ENCODE results near the gene CARD19. TPM values are rescaled to one million over a fixed set of nuclear protein-coding genes. Genes with fewer than 3 reads are reported as not detected.
A peak's percentile ranks its signal among the peaks of the same experiment; 100 is the strongest.

CARD19 gene
- total and polyA plus RNA-seq, 9 of the 15 experiments (the other 6 are each of a cell fraction or from before 2014, with no cell fraction given): 0.90 to 34.9 (median 14.6) TPM

GRCh38 chr9:93061260-93061751 is 34.7 kb upstream of the CARD19 start:
- no peaks in the 10 kb centered on the region for H3K9me3 ChIP-seq (replicated peaks; ENCODE audit: control insufficient read depth, insufficient read depth, low read depth, low read length)
- peak overlapping the region; percentile 76; the same call in 1 of the 2 replicates for H3K4me2 ChIP-seq (ENCODE audit: insufficient read depth, low read length)
- peaks cover 45 to 69% of the 10 kb centered on the region in 2 experiments for H3K4me1 ChIP-seq (replicated peaks in 1 of 2; ENCODE audit: control insufficient read depth in 2 of 2, insufficient read depth in 2 of 2, low read length in 2 of 2)
- no peaks in the 10 kb centered on the region; the same call in 2 of the 3 replicates for H3K36me3 ChIP-seq (ENCODE audit: control insufficient read depth, insufficient read depth, low read length)
- ChIA-PET CTCF (ENCODE audit: low intra/inter-chr PET ratio) (no interaction called here), POLR2A (interaction anchor here (0.6 kb wide), 1 partner anchor 28 kb away, joined by 3 read pairs; no protein-coding TSS in a partner anchor)
- 67% methylated on average over 4 of the region's 4 CpGs for WGBS (ENCODE audit: insufficient coverage, low coverage, missing lambda C conversion rate)
- BruUV-seq (replicated peaks): no TSS peak
- peak overlapping the region; percentile 58; the same call in 2 of the 3 replicates for H3K27ac ChIP-seq (ENCODE audit: extremely low read depth, low read depth, low read length)
- no peak overlapping the region; a peak in 1 of 4 replicates for H3K9ac ChIP-seq (ENCODE audit: insufficient read depth in 1 of 2, low read depth in 2 of 2, low read length in 2 of 2)
- no peaks in the 10 kb centered on the region for H3K9me1 ChIP-seq (ENCODE audit: control insufficient read depth, insufficient read depth, low read length)
- H4K20me1 ChIP-seq (replicated peaks; ENCODE audit: control insufficient read depth, insufficient read depth, low read length): no peaks in the 10 kb centered on the region
- no peak for FAIRE-seq
- H3K4me3 ChIP-seq: no peak overlapping the region
- H3K79me2 ChIP-seq (ENCODE audit: control insufficient read depth, insufficient read depth, low read length): peaks cover 28% of the 10 kb centered on the region
- no peak overlapping the region for H2AFZ ChIP-seq (ENCODE audit: low read depth, low read length)
- intact Hi-C loops (cut with micrococcal nuclease): loop anchor here (5.0 kb wide), 1 partner anchor 36 kb away; the partner anchor contains the start of gene CARD19
- no peak for DNase-seq (ENCODE audit: extremely low read depth in 1 of 4, low spot score in 3 of 4)
- ATAC-seq: no peak
- no peaks in the 10 kb centered on the region for H3K27me3 ChIP-seq (ENCODE audit: control insufficient read depth in 2 of 2, insufficient read depth in 2 of 2, low read length in 2 of 2)
- in situ Hi-C loops (cut with MboI): no loop called here
- 0 out of 2 replicates have a peak, but pooled peaks have one; percentile 8 for TF ChIP-seq DPF2 (IDR thresholded peaks at IDR 0.05)
- TF ChIP-seq FOXK2 (conservative IDR thresholded peaks at IDR 0.05 in 1 of 2, IDR thresholded peaks at IDR 0.05 in 1 of 2; ENCODE audit: low read depth in 2 of 2): no peak
- TF ChIP-seq ZNF57 (CRISPR knock-in tag; IDR thresholded peaks at IDR 0.05): no peak
- TF ChIP-seq KDM1A (IDR thresholded peaks at IDR 0.05): peak; percentile 75 to 77; a peak in 2 of 4 replicates
- 0 out of 2 replicates have a peak, but pooled peaks have one; percentile 11 for TF ChIP-seq ZKSCAN8 (CRISPR knock-in tag; IDR thresholded peaks at IDR 0.05)
- peak; percentile 86 for TF ChIP-seq ADNP (tag; IDR thresholded peaks at IDR 0.05)
- TF ChIP-seq BCOR (IDR thresholded peaks at IDR 0.05): peak; percentile 94
- TF ChIP-seq POLR2G (IDR thresholded peaks at IDR 0.05; ENCODE audit: low read depth, low read length): no peak
- TF ChIP-seq ZFP36 (IDR thresholded peaks at IDR 0.05; ENCODE audit: low read depth, low read length, partially characterized antibody): peak; percentile 93
- peak in 1 of 2 experiments; percentile 15; a peak in 1 of 3 replicates for TF ChIP-seq CBX3 (IDR thresholded peaks at IDR 0.05; ENCODE audit: borderline replicate concordance in 1 of 2, low read length in 2 of 2)
- TF ChIP-seq PHB2 (IDR thresholded peaks at IDR 0.05; ENCODE audit: low read depth): no peak
- TF ChIP-seq, protein P1, sequence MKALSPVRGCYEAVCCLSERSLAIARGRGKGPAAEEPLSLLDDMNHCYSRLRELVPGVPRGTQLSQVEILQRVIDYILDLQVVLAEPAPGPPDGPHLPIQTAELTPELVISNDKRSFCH (CRISPR knock-in tag; IDR thresholded peaks at IDR 0.05): no peak
- TF ChIP-seq, protein P1 (tag; IDR thresholded peaks at IDR 0.05): peak; percentile 67; the same call in 1 of the 2 replicates
- TF ChIP-seq FOSL1 (tag; conservative IDR thresholded peaks at IDR 0.05): 0 out of 2 replicates have a peak, but pooled peaks have one; percentile 22
- no peak for TF ChIP-seq ATF3 (IDR thresholded peaks at IDR 0.05)
- TF ChIP-seq ATF3 (CRISPR knock-in tag; conservative IDR thresholded peaks at IDR 0.05): no peak
- 0 out of 2 replicates have a peak, but pooled peaks have one; percentile 51 for TF ChIP-seq KAT7 (CRISPR knock-in tag; IDR thresholded peaks at IDR 0.05; ENCODE audit: borderline replicate concordance)
- 0 out of 2 replicates have a peak, but pooled peaks have one; percentile 28 for TF ChIP-seq ZBTB1 (CRISPR knock-in tag; IDR thresholded peaks at IDR 0.05; ENCODE audit: borderline replicate concordance, low read depth)
- no peak for TF ChIP-seq TBL1XR1 (IDR thresholded peaks at IDR 0.05; ENCODE audit: low read length in 2 of 2)
- no peak for TF ChIP-seq ZNF695 (CRISPR knock-in tag; IDR thresholded peaks at IDR 0.05)
- peak; percentile 91 for TF ChIP-seq RBM25 (IDR thresholded peaks at IDR 0.05; ENCODE audit: low read depth, low read length, severe bottlenecking)
- TF ChIP-seq, protein P2, sequence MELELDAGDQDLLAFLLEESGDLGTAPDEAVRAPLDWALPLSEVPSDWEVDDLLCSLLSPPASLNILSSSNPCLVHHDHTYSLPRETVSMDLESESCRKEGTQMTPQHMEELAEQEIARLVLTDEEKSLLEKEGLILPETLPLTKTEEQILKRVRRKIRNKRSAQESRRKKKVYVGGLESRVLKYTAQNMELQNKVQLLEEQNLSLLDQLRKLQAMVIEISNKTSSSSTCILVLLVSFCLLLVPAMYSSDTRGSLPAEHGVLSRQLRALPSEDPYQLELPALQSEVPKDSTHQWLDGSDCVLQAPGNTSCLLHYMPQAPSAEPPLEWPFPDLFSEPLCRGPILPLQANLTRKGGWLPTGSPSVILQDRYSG (tag; conservative IDR thresholded peaks at IDR 0.05; ENCODE audit: low read depth): 0 out of 2 replicates have a peak, but pooled peaks have one; percentile 39

All from K562 (cell line).